K562 (cell line): ENCODE measurements around the gene CMIP. TPM values are rescaled to one million over a fixed set of nuclear protein-coding genes. Genes with fewer than 3 reads are reported as not detected.
A peak's percentile ranks its signal among the peaks of the same experiment; 100 is the strongest.

Experiments
- ATF7 ChIP-seq: fragments of 450-650 bp; IDR thresholded peaks from 2 replicates; pipeline ENCODE4 v1.7.1; 2014; ENCODE audit warnings: mild to moderate bottlenecking, moderate library complexity
- CTCF ChIP-seq, 3 experiments: IDR thresholded peaks in 2 of 3; conservative IDR thresholded peaks in 1 of 3; 2 replicates each; pipeline ENCODE4 v1.5.1; 2011 to 2012; ENCODE audit warnings: low read length in 3 of 3, mild to moderate bottlenecking in 3 of 3, control low read depth in 2 of 3, improper control_type of control experiment in 1 of 3, inconsistent platforms in 1 of 3, low read depth in 1 of 3, mixed read lengths in 1 of 3, moderate library complexity in 1 of 3; ENCODE audit not compliant: insufficient read depth in 2 of 3
- CXXC5 ChIP-seq: fragments of 250-450 bp; sonication (Bioruptor Pico); IDR thresholded peaks from 2 replicates; pipeline ENCODE4 v1.8.0; 2022; ENCODE audit warnings: inconsistent platforms, mild to moderate bottlenecking, moderate library complexity
- DMBX1 ChIP-seq: fragments of 250-450 bp; sonication (Bioruptor Pico); IDR thresholded peaks from 2 replicates; pipeline ENCODE4 v1.8.0; 2022; ENCODE audit warnings: inconsistent platforms, mild to moderate bottlenecking, moderate library complexity, borderline replicate concordance
- EP400 ChIP-seq: fragments of 450-650 bp; IDR thresholded peaks from 2 replicates; pipeline ENCODE4 v1.6.1; 2017; ENCODE audit warnings: antibody characterized with exemption, mild to moderate bottlenecking, moderate library complexity
- MYC ChIP-seq, 2 experiments: fragments of 250-450 bp in 1 of 2; sonication (Bioruptor Pico) in 1 of 2; IDR thresholded peaks; 2 replicates each; pipeline versions ENCODE4 v1.5.1 to v1.6.1; 2012 to 2021; ENCODE audit warnings: low read depth in 2 of 2, borderline replicate concordance in 1 of 2, improper control_type of control experiment in 1 of 2, low read length in 1 of 2, mild to moderate bottlenecking in 1 of 2, moderate library complexity in 1 of 2
- NR2C1 ChIP-seq, 2 experiments: fragments of 450-650 bp; IDR thresholded peaks; 2 replicates each; pipeline ENCODE4 v1.6.1; 2017; ENCODE audit warnings: mild to moderate bottlenecking in 2 of 2, antibody characterized with exemption in 1 of 2, inconsistent platforms in 1 of 2, missing compliant biosample characterization in 1 of 2, missing genetic modification characterization in 1 of 2
- NR3C1 ChIP-seq: sonication (generic); formaldehyde crosslinking; IDR thresholded peaks from 2 replicates; pipeline ENCODE4 v1.8.1; 2022; ENCODE audit warnings: missing genetic modification reagents
- RAD21 ChIP-seq, 2 experiments: fragments of 250-450 bp in 1 of 2; fragments of 450-650 bp in 1 of 2; sonication (Bioruptor Pico) in 1 of 2; formaldehyde crosslinking in 1 of 2; IDR thresholded peaks in 1 of 2; conservative IDR thresholded peaks in 1 of 2; 2 replicates each; pipeline versions ENCODE4 v1.4.0 to v1.8.0; 2020 to 2022; ENCODE audit warnings: mild to moderate bottlenecking in 2 of 2, moderate library complexity in 1 of 2
- RFX7 ChIP-seq: fragments of 250-450 bp; sonication (Bioruptor Pico); IDR thresholded peaks from 2 replicates; pipeline ENCODE4 v1.5.1; 2021; ENCODE audit warnings: mild to moderate bottlenecking
- polyA plus RNA-seq, 8 experiments: library from polyadenylated mRNA; depleted of rRNA in 4 of 8; stranded (reverse) in 5 of 8; unstranded in 3 of 8; fragments of >200 nt; fragmentation: Nextera tagmentation in 2 of 8; fragmentation: Illumina TruSeq in 1 of 8; extraction: Ambion mirVana in 2 of 8; extraction: Trizol in 1 of 8; gene quantifications; 2 replicates each; pipeline versions ENCODE4 v1.2.1 to v1.2.3, GENCODE V29; 2011 to 2014; ENCODE audit warnings: inconsistent platforms in 1 of 8, missing spikeins in 1 of 8
- total RNA-seq, 7 experiments: library from RNA; depleted of rRNA in 6 of 7; stranded (reverse); fragments of >200 nt in 6 of 7; fragmentation: Illumina TruSeq in 2 of 7; extraction: Trizol in 2 of 7; gene quantifications; 2 replicates each; pipeline versions ENCODE4 v1.2.1 to v1.2.3, GENCODE V29; 2011 to 2021; ENCODE audit warnings: low replicate concordance in 1 of 7
- TF ChIP-seq, protein P1 (sequence below), 2 experiments: fragments of 450-650 bp; formaldehyde crosslinking in 1 of 2; IDR thresholded peaks; 2 replicates each; pipeline versions ENCODE4 v1.4.0 to v1.6.1; 2014 to 2020; ENCODE audit warnings: mild to moderate bottlenecking in 2 of 2, borderline replicate concordance in 1 of 2, low read depth in 1 of 2
- TF ChIP-seq, protein P2 (sequence below): fragments of 450-650 bp; formaldehyde crosslinking; IDR thresholded peaks from 2 replicates; pipeline ENCODE4 v1.4.0; 2022; ENCODE audit warnings: mild to moderate bottlenecking, moderate library complexity

The CMIP gene
- total and polyA plus RNA-seq, 9 of the 15 experiments (the other 6 are each of a cell fraction or from before 2014, with no cell fraction given) = 0.94 to 82.5 (median 10.3) TPM

GRCh38 chr16:81582655-81583441 lies 138.2 kb downstream of the CMIP start (continued):
- TF ChIP-seq NR2C1 (IDR thresholded peaks at IDR 0.05) = peak; percentile 43; the same call in 1 of the 2 replicates
- peak; percentile 76 for TF ChIP-seq NR2C1 (tag; IDR thresholded peaks at IDR 0.05)
- no peak for TF ChIP-seq NR3C1 (CRISPR knock-in tag)
- peak; percentile 32; the same call in 1 of the 2 replicates for TF ChIP-seq CXXC5
- TF ChIP-seq, protein P1, sequence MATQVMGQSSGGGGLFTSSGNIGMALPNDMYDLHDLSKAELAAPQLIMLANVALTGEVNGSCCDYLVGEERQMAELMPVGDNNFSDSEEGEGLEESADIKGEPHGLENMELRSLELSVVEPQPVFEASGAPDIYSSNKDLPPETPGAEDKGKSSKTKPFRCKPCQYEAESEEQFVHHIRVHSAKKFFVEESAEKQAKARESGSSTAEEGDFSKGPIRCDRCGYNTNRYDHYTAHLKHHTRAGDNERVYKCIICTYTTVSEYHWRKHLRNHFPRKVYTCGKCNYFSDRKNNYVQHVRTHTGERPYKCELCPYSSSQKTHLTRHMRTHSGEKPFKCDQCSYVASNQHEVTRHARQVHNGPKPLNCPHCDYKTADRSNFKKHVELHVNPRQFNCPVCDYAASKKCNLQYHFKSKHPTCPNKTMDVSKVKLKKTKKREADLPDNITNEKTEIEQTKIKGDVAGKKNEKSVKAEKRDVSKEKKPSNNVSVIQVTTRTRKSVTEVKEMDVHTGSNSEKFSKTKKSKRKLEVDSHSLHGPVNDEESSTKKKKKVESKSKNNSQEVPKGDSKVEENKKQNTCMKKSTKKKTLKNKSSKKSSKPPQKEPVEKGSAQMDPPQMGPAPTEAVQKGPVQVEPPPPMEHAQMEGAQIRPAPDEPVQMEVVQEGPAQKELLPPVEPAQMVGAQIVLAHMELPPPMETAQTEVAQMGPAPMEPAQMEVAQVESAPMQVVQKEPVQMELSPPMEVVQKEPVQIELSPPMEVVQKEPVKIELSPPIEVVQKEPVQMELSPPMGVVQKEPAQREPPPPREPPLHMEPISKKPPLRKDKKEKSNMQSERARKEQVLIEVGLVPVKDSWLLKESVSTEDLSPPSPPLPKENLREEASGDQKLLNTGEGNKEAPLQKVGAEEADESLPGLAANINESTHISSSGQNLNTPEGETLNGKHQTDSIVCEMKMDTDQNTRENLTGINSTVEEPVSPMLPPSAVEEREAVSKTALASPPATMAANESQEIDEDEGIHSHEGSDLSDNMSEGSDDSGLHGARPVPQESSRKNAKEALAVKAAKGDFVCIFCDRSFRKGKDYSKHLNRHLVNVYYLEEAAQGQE (IDR thresholded peaks at IDR 0.05; ENCODE audit: borderline replicate concordance) = peak; percentile 24; the same call in 1 of the 2 replicates
- TF ChIP-seq, protein P1 (CRISPR knock-in tag; IDR thresholded peaks at IDR 0.05; ENCODE audit: low read depth) = no peak
- peak; percentile 63; the same call in 1 of the 2 replicates for TF ChIP-seq MYC (IDR thresholded peaks at IDR 0.05; ENCODE audit: low read depth, low read length)
- no peak for TF ChIP-seq MYC (CRISPR knock-in tag; IDR thresholded peaks at IDR 0.05; ENCODE audit: borderline replicate concordance, low read depth)
- peak; percentile 45 for TF ChIP-seq EP400
- TF ChIP-seq RAD21 (CRISPR knock-in tag; conservative IDR thresholded peaks at IDR 0.05 in 1 of 2, IDR thresholded peaks at IDR 0.05 in 1 of 2) = peak; percentile 27 to 70; a peak in 3 of 4 replicates
- TF ChIP-seq, protein P2, sequence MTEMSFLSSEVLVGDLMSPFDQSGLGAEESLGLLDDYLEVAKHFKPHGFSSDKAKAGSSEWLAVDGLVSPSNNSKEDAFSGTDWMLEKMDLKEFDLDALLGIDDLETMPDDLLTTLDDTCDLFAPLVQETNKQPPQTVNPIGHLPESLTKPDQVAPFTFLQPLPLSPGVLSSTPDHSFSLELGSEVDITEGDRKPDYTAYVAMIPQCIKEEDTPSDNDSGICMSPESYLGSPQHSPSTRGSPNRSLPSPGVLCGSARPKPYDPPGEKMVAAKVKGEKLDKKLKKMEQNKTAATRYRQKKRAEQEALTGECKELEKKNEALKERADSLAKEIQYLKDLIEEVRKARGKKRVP (CRISPR knock-in tag) = peak; percentile 77
- no peak for TF ChIP-seq RFX7
- TF ChIP-seq ATF7 = peak; percentile 30; the same call in 1 of the 2 replicates
- peak; percentile 21; the same call in 1 of the 2 replicates for TF ChIP-seq DMBX1 (CRISPR knock-in tag)
- peak; percentile 42 to 53 (median 48) for TF ChIP-seq CTCF (IDR thresholded peaks at IDR 0.05 in 2 of 3, conservative IDR thresholded peaks at IDR 0.05 in 1 of 3; ENCODE audit: insufficient read depth in 2 of 3, low read depth in 1 of 3, low read length in 3 of 3)
